Hematopoietic multipotent progenitor cell treated with erythropoietin and hydrocortisone succinate and interleukin-3 and kit ligand, for 4 days (in vitro differentiated cells): ENCODE measurements around the gene CPT2.
A peak's percentile ranks its signal among the peaks of the same experiment; 100 is the strongest.

Source experiments
- DNase-seq: peaks from one replicate; pipeline ENCODE4 v3.0.0-alpha.2; 2015

CPT2 gene

DNA sequence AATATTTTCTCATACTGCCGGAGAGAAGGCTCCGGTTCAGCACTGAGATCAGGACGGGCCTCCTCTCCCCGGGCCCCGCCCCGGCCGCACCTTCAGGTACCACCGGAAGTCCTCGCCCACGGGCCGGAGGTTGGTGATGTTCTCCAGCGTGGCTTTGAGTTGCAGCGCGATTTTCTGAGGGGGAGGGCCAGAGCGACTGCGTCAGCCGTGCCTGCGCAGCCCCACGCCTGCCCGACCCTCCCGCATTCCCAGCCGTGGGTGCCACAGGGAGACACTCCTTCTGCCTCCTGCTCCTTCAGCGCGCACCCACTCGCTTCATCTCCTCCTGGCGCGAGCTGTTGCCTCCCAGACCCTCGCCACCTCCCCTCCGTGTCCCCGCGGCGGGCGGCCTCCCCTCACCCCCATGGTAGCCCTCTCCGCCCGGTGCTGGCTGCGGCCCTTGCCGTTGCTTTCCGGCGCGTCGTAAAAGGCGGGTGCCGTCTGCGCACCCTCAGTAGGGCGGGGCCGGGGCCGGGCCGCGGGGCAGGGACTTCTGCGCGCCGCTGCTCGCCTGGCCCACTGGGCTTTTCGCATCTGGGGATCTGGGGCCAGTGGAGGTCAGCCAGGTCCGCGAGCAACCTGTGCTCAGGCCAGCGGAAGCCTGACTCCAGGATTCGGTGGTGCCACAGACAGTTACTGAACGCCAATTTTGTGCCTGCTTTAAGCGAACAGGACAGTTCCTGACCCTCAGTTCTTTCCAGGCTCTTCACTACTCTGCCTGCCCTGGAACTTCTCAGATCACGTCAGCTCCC is 23.7 kb downstream of the CPT2 start, which contains the start of gene CZIB:
Gene CZIB, minus strand, starts transcription at position 464 of the 791 bp plus-strand sequence. Its CDS starts 59 bp downstream, at position 405.
- peak; percentile 97 for DNase-seq

GRCh38 chr1:53220962-53221286 is 24.3 kb downstream of the CPT2 start:
- DNase-seq = no peak

DNA sequence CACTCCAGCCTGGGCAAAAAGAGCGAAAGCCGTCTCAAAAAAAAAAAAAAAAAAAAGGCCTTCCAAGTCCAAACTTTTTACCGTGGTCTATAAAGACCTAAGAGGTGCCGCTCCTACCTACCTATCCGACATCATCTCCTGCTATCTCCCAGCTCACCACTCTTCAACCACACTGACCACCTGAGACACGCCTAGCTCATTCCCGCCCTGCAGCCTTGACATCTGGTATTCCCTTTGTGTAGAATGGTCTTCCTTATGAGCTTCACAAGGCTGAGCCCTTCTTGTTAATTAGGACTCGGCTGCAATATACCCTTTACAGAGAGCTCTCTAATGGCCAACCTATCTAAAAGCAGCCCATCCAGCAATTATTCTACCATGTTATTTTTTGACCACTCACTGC is 41.0 kb downstream of the CPT2 start:
- DNase-seq = no peak

DNA sequence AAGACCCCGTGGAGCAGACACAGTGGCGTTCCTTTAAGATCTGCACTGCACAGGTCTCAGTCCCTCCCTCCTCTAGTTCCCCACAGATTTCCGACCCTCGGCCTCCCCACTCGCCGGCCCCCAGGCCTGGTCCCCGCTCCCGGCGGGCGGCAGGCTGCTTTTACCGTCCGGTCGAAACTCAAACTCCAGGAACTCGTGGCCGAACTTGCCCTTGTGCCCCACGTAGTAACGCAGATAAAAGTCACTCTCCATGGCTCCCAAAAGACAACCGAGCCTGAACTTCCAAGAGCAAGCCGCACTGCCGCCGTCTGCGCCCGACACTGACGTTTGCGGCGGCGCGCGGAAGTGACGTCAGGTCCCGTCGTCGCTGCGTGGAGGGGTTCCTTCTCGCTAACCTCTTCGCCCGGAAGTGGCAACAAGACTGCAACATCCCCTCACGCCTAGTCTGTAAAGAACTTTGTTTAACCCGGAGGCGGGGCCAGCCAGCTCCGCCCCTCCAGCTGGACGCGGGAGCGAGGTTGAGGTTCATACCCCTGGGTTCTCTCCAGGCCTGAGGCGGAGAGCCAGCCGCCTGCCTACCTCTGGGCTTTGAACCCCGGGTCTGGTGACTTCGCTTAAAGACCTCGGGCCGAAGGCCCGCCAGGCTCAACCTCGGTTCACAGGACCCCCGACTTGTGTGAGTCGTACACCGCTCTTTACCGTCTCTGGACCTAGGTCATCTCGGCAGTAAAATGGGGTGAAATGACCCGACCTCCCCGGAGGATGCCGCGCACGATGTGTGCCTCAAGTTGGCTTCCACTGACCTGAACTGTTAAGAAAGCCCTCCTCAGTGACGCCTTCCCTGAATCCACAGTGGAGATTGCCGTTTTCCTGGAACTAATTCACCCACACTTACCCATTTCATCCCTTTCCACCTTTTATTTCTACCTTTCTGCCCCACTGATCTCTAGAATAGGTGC is 41.9 kb downstream of the CPT2 start, which contains the start of gene MAGOH:
Gene MAGOH, minus strand, starts transcription at position 322 of the 959 bp plus-strand sequence. Its CDS starts 70 bp downstream, at position 252.
- DNase-seq = peak; percentile 98

GRCh38 chr1:53241828-53242227 is 45.2 kb downstream of the CPT2 start:
- no peak for DNase-seq

- no peak for DNase-seq
These were observed 45.8 kb downstream of the CPT2 start for GRCh38 chr1:53242381-53242780.

DNA sequence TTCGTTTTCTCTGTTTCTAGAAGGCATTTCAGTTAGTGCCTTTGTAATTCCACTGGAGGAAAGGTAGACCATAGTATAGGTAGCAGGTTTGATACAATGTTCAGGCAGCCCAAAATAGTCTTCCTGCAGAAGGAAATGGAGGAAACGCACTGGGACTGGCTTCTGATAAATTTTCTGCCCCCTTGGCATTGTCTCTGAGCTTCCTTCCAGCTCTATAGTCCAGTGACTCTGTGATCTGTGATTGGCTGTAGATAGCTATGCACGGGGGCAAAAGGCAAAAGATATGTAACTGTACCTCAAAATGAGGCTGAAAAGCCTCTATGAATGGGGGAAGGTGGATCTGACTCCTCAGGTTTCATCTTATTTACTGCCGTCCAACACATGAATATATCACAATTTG is 47.5 kb downstream of the CPT2 start:
- no peak for DNase-seq

DNA sequence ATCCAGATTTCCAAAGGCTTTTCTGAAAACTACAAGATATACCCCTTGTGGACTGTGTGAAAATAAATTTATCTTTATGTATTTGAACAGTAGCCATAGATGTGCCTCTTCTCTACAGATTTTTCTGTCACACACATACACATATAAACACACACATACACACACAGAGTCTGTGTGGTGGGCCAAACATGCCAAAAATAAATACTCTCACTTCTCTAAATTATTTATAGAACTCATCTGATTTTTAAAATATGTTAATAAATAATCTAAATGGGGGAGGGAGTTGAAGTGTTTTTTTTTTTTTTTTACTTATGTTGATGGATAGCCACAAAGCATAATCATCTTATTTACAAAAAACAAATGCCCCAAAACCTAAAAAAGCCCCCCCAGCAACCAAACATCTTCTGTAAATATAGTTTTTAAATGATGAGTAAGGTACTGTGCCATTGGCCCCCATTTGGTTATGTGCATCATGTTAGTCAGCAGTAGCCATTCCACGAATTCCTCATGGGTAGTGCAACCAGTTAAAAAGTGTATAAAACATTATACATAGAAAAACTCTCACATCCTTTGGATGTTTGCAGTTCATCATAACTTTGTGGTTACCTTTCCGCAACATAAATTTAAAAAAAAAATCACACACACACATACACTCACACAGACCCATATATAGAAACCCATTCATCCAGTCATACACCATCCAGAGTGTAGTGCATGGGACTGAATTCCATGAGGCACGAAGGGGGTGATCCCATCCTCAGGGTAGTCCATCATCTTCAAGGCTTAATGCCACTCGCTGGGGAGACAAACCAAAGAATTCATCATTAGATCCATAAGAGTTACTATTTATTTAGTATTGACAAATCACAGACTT is 49.9 kb downstream of the CPT2 start:
- no peak for DNase-seq

DNA sequence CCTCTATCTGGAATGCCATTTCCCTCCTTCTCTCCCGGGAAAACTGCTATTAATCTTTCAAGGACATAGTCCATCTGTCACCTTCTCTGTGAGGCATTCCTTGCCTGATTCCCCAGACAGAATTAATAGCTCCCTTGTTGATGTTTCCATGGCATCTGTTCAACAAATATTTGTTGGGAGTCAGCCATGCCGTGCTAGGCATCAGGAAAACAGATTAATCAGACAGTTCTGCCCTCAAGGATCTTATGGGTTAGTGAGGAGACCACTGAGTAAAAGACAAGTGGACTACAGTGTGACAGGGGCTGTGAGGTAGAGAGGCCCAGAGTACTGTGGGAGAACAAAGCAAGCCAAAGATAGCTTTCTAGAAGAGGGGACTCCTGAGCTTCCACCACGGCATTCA is 53.1 kb downstream of the CPT2 start:
- no peak for DNase-seq

GRCh38 chr1:53250325-53250724 is 53.7 kb downstream of the CPT2 start:
- DNase-seq = no peak

DNA sequence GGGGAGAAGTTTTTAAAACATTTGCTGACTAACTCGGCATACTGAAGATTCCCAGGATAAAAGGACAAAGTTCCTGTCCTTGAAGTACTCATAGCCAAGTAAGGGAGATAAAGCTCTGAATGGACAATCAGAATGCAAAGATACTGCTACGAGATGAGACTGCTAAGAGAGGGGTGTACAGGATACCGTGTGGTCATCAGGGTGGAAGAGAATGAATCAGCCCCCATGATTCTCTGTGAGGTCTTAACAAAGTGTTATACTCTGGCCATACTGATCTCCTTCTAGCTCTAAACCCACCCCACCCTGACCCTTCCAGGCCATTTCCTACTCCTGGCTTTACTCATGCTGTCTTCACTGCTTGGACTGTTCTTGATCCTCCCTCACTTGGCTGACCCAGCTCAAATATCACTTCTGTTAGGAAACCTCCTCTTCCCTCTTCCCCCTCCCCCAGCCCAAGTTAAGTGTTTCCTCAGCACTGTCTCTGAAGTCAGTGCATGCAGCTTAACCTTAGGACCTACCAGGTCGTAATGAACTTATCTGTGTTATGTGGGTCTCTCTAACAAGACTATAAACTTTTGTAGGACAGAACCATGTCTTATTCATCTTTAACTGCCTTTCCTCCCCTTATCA is 57.5 kb downstream of the CPT2 start:
- DNase-seq = no peak

DNA sequence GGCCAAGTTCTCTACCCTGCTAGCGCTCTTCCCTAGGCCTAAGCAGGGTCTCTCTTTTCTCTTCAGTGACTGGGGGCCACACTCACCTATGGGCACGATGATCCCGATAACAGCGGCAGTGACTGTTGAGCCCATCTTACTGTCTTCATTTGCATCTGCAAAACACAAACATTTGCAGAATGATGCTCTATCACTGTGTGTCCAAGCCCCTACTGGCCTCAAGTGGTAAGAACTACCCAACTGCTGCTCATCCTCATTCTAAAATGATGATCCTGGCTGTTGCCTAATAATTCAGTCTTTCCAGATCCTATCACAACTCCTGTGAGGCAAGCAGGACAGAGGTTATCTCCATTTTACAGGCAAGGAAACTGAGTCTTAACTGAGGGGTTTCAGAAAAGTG is 58.4 kb downstream of the CPT2 start:
- DNase-seq = no peak

- DNase-seq = no peak
These were observed 60.2 kb downstream of the CPT2 start for GRCh38 chr1:53256511-53257453.

DNA sequence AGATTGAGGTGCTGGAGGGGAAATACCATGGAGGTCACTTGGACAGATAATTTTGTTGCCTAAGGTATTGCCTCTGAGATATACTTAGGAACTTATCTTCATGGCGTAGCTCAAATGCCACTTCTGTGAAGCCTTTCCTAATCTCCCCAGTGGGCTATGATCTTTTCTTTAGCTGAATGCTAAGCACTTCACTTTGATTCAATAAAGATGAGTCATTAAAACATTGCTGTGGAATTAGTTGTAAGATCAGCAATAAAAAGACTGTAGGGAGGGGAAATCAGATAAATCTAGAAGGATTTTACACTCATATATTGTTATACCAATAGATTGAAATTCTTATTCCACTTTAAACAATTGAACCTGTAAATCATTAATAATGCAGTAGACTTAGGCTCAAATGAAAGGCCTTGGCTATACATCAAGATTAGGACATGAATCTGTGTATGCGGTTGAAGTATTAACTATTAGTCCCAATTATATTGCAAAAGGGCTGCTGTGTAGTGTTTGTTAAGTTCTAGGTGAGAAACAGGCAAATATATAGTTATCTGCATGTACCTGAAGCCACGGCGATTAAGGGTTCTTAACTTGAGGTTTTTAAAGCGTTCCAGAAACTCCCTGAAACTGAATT is 60.9 kb downstream of the CPT2 start:
- no peak for DNase-seq

DNA sequence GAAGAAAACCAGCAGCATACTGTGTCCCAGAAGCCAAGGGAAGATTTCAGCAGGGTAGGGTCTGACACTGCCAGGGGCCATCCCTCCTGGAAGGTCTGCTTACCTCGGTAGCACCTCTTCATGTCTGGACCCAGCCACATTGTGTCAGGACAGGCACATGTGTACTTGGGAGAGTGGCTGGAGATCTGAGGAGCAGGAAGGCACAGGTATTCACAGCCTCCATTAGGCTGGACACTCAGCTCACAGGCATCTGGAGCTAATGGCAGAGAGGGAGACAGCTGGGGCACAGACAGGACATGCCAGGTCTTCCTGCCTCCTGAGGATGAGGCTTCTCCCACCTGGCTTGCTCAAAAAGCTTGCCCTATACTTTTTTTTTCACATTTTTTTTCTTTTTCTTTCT is 61.6 kb downstream of the CPT2 start:
- no peak for DNase-seq

GRCh38 chr1:53259932-53260331 is 63.3 kb downstream of the CPT2 start:
- DNase-seq = no peak

GRCh38 chr1:53260631-53261247 is 64.1 kb downstream of the CPT2 start:
- DNase-seq = no peak

GRCh38 chr1:53262000-53262399 is 65.4 kb downstream of the CPT2 start:
- DNase-seq = no peak
